H9 (cell line): ENCODE results near the gene QARS1. TPM values are rescaled to one million over a fixed set of nuclear protein-coding genes. Genes with fewer than 3 reads are reported as not detected.

ENCODE experiments used
- DNase-seq: peaks from one replicate; pipeline ENCODE4 v3.0.0-alpha.2; 2017
- H2AFZ ChIP-seq: one replicate; pipeline ENCODE4 v1.6.1; 2013; ENCODE audit warnings: mild to moderate bottlenecking, low read length, control low read depth, moderate library complexity
- H2AK5ac ChIP-seq: 2 replicates; pipeline ENCODE4 v1.6.1; 2013; ENCODE audit warnings: low read length, control low read depth, mixed read lengths; ENCODE audit not compliant: insufficient read length
- H2BK120ac ChIP-seq: one replicate; pipeline ENCODE4 v1.6.1; 2013; ENCODE audit warnings: low read depth, mild to moderate bottlenecking, low read length, control low read depth, inconsistent platforms; ENCODE audit not compliant: poor library complexity, severe bottlenecking
- H2BK12ac ChIP-seq: 2 replicates; pipeline ENCODE4 v1.6.1; 2013; ENCODE audit warnings: low read length, control low read depth, mixed read lengths, low read depth; ENCODE audit not compliant: insufficient read length
- H2BK15ac ChIP-seq: 2 replicates; pipeline ENCODE4 v1.6.1; 2013; ENCODE audit warnings: low read depth, low read length, control low read depth
- H2BK20ac ChIP-seq: one replicate; pipeline ENCODE4 v1.6.1; 2013; ENCODE audit warnings: low read depth, mild to moderate bottlenecking, low read length, control low read depth, inconsistent platforms; ENCODE audit not compliant: poor library complexity, severe bottlenecking
- H2BK5ac ChIP-seq: 2 replicates; pipeline ENCODE4 v1.6.1; 2013; ENCODE audit warnings: low read length, control low read depth, mixed read lengths; ENCODE audit not compliant: insufficient read length
- H3K14ac ChIP-seq: 2 replicates; pipeline ENCODE4 v1.6.1; 2013; ENCODE audit warnings: low read length, control low read depth; ENCODE audit not compliant: insufficient read depth
- H3K18ac ChIP-seq: 2 replicates; pipeline ENCODE4 v1.6.1; 2013; ENCODE audit warnings: low read depth, mild to moderate bottlenecking, mixed read lengths, low read length, control low read depth; ENCODE audit not compliant: insufficient read length
- H3K23ac ChIP-seq: 2 replicates; pipeline ENCODE4 v1.6.1; 2013; ENCODE audit warnings: low read length, control low read depth, mixed read lengths, low read depth; ENCODE audit not compliant: insufficient read length
- H3K23me2 ChIP-seq: 2 replicates; pipeline ENCODE4 v1.6.1; 2013; ENCODE audit warnings: low read depth, mild to moderate bottlenecking, mixed read lengths, low read length, control low read depth; ENCODE audit not compliant: insufficient read length, poor library complexity, severe bottlenecking
- H3K27ac ChIP-seq: 2 replicates; pipeline ENCODE4 v1.5.1; 2013; ENCODE audit warnings: low read length, control low read depth, mixed read lengths, low read depth; ENCODE audit not compliant: insufficient read length
- H3K27me3 ChIP-seq: 2 replicates; pipeline ENCODE4 v1.6.1; 2013; ENCODE audit warnings: low read length, control low read depth, inconsistent platforms; ENCODE audit not compliant: insufficient read depth
- H3K4ac ChIP-seq: 2 replicates; pipeline ENCODE4 v1.6.1; 2013; ENCODE audit warnings: low read depth, mild to moderate bottlenecking, control low read depth, inconsistent platforms, low read length, moderate library complexity
- H3K4me1 ChIP-seq: 2 replicates; pipeline ENCODE4 v1.6.1; 2013; ENCODE audit warnings: low read length, control low read depth, inconsistent platforms; ENCODE audit not compliant: insufficient read depth
- H3K4me2 ChIP-seq: 2 replicates; pipeline ENCODE4 v1.6.1; 2013; ENCODE audit warnings: low read length, control low read depth, mixed read lengths; ENCODE audit not compliant: insufficient read length, insufficient read depth
- H3K56ac ChIP-seq: 2 replicates; pipeline ENCODE4 v1.6.1; 2013; ENCODE audit warnings: low read depth, mild to moderate bottlenecking, mixed read lengths, low read length, control low read depth; ENCODE audit not compliant: insufficient read length
- H3K79me1 ChIP-seq: 2 replicates; pipeline ENCODE4 v1.6.1; 2013; ENCODE audit warnings: low read depth, mild to moderate bottlenecking, moderate library complexity, low read length, control low read depth, inconsistent platforms; ENCODE audit not compliant: insufficient read depth, poor library complexity, severe bottlenecking
- H3K79me2 ChIP-seq: 2 replicates; pipeline ENCODE4 v1.6.1; 2013; ENCODE audit warnings: low read length, control low read depth, inconsistent platforms; ENCODE audit not compliant: insufficient read depth
- H3K9ac ChIP-seq: 2 replicates; pipeline ENCODE4 v1.6.1; 2013; ENCODE audit warnings: low read length, control low read depth, mixed read lengths; ENCODE audit not compliant: insufficient read length; ENCODE audit errors: extremely low read depth
- H3K9me3 ChIP-seq: one replicate; pipeline ENCODE4 v1.6.1; 2013; ENCODE audit warnings: low read depth, low read length, inconsistent platforms; ENCODE audit not compliant: control insufficient read depth
- H3T11ph ChIP-seq: one replicate; pipeline ENCODE4 v1.6.1; 2013; ENCODE audit warnings: mild to moderate bottlenecking, low read length, control low read depth, inconsistent platforms
- H4K20me1 ChIP-seq: one replicate; pipeline ENCODE4 v1.6.1; 2013; ENCODE audit not compliant: control insufficient read depth, insufficient read length, insufficient read depth
- H4K5ac ChIP-seq: 2 replicates; pipeline ENCODE4 v1.6.1; 2013; ENCODE audit warnings: low read depth, mild to moderate bottlenecking, mixed read lengths, low read length, control low read depth; ENCODE audit not compliant: insufficient read length
- H4K8ac ChIP-seq: replicated peaks from 2 replicates; pipeline ENCODE4 v1.6.1; 2013; ENCODE audit warnings: low read length, control low read depth, mixed read lengths, low read depth; ENCODE audit not compliant: insufficient read length
- H4K91ac ChIP-seq: 2 replicates; pipeline ENCODE4 v1.6.1; 2013; ENCODE audit warnings: low read depth, mild to moderate bottlenecking, moderate library complexity, mixed read lengths, low read length, control low read depth; ENCODE audit not compliant: insufficient read length
- H3K27ac Mint-ChIP-seq, 3 experiments: 2 replicates in 2 of 3; 3 replicates in 1 of 3; pipeline ENCODE4 v1.8.0; 2020 to 2021; ENCODE audit warnings: mixed read lengths in 3 of 3, mild to moderate bottlenecking in 1 of 3, moderate library complexity in 1 of 3
- H3K27me3 Mint-ChIP-seq: 2 replicates; pipeline ENCODE4 v1.8.0; 2021; ENCODE audit warnings: low read depth, mild to moderate bottlenecking, moderate library complexity, mixed read lengths
- H3K36me3 Mint-ChIP-seq, 3 experiments: 2 replicates in 2 of 3; 3 replicates in 1 of 3; pipeline ENCODE4 v1.8.0; 2020 to 2021; ENCODE audit warnings: low read depth in 3 of 3, mixed read lengths in 3 of 3; ENCODE audit not compliant: insufficient read depth in 1 of 3
- H3K4me1 Mint-ChIP-seq, 2 experiments: 2 replicates each; pipeline ENCODE4 v1.8.0; 2020; ENCODE audit warnings: mixed read lengths in 2 of 2
- H3K4me3 Mint-ChIP-seq, 2 experiments: 2 replicates in 1 of 2; 3 replicates in 1 of 2; pipeline ENCODE4 v1.8.0; 2020 to 2021; ENCODE audit warnings: mild to moderate bottlenecking in 2 of 2, mixed read lengths in 2 of 2, moderate library complexity in 1 of 2
- H3K9me3 Mint-ChIP-seq, 2 experiments: 2 replicates in 1 of 2; 3 replicates in 1 of 2; pipeline ENCODE4 v1.8.0; 2020; ENCODE audit warnings: mild to moderate bottlenecking in 2 of 2, mixed read lengths in 2 of 2, moderate library complexity in 1 of 2
- CTCF ChIP-seq: fragments of 200-600 bp; sonication (generic); conservative IDR thresholded peaks from 3 replicates; pipeline ENCODE4 v1.8.0; 2021; ENCODE audit warnings: antibody characterized with exemption, mild to moderate bottlenecking
- WGBS: extraction: QIAGEN DNeasy Blood & Tissue Kit; methylation state at CpG from one replicate; pipeline ENCODE4 v1.1.7; 2013; ENCODE audit warnings: missing lambda C conversion rate, low lambda C conversion rate, mixed read lengths; ENCODE audit not compliant: insufficient read length; ENCODE audit errors: extremely low coverage; 5-methylcytosine and 5-hydroxymethylcytosine counted together
- total RNA-seq: library from RNA; stranded (reverse); gene quantifications from 2 replicates; pipeline ENCODE4 v1.2.1, GENCODE V29; 2021

Gene QARS1
- total RNA-seq, 1 experiment from 2014 or later, result 390 TPM

GRCh38 chr3:49122451-49122850 is 17.9 kb upstream of the QARS1 start:
- Mint-ChIP-seq H3K9me3 (no peaks in the 10 kb centered on the region), H3K4me3 (no peak overlapping the region; a peak in 1 of 5 replicates)
- H3K9me3 ChIP-seq, result no peaks in the 10 kb centered on the region

More at GRCh38 chr3:49122451-49122850, 17.9 kb upstream of the QARS1 start:
- Histone ChIP-seq H3K9ac (no peak overlapping the region), H4K8ac (no peak overlapping the region), H3K23me2 (peaks cover 5% of the 10 kb centered on the region), H2BK120ac (no peak overlapping the region), H4K91ac (no peak overlapping the region), H2BK5ac (no peak overlapping the region), H3K27me3 (no peaks in the 10 kb centered on the region), H3K79me2 (no peaks in the 10 kb centered on the region; the same call in 1 of the 2 replicates), H2BK12ac (no peak overlapping the region), H3K4me2 (no peak overlapping the region), H2BK20ac (no peak overlapping the region), H4K5ac (no peak overlapping the region), H3K56ac (no peak overlapping the region), H3K14ac (no peak overlapping the region), H3K4me1 (0 out of 2 replicates have a peak, but pooled peaks cover 2% of the 10 kb centered on the region), H3K27ac (no peak overlapping the region), H2AK5ac (no peak overlapping the region), H3T11ph (no peak overlapping the region), H3K23ac (no peak overlapping the region), H3K18ac (no peak overlapping the region), H2BK15ac (no peak overlapping the region), H4K20me1 (peaks cover 2% of the 10 kb centered on the region), H3K79me1 (peaks cover 4% of the 10 kb centered on the region), H3K4ac (no peak overlapping the region), H2AFZ (no peak overlapping the region)
- DNase-seq, result no peak
- Mint-ChIP-seq H3K36me3 (peaks cover 5 to 45% (median 34%) of the 10 kb centered on the region in 3 experiments; a peak in 6 of 7 replicates), H3K27ac (peak overlapping the region in 1 of 3 experiments; percentile 49; a peak in 2 of 7 replicates), H3K27me3 (no peaks in the 10 kb centered on the region; the same call in 1 of the 2 replicates), H3K4me1 (peaks cover 4% of the 10 kb centered on the region in 2 experiments; a peak in 3 of 4 replicates)
- WGBS, result no CpG with 5 or more reads among the region's 7 CpGs
- TF ChIP-seq CTCF, result no peak
